Activated CD4-positive, alpha-beta T cell treated with anti-CD3 and anti-CD28 coated beads, Interleukin-2, Interleukin-4, amounts not matched to agents 100 ng/mL and 50 ng/mL, durations not matched to agents 16 hours and 8 hours (primary cell): ENCODE data around the gene OR12D1.

Experiments
- DNase-seq: peaks from one replicate; pipeline ENCODE4 v3.0.0-alpha.2; 2020; ENCODE audit warnings: low spot score

Gene OR12D1

GRCh38 chr6:29465801-29466200 is 51.1 kb downstream of the OR12D1 start:
- DNase-seq = no peak

- no peak for DNase-seq
Observed at GRCh38 chr6:29466241-29466640, 51.5 kb downstream of the OR12D1 start.
